ENCODE data around the gene NMT2.

GRCh38 chr10:15120523-15120922, 48.0 kb downstream of the NMT2 start:
- no peak for TF ChIP-seq POLR2A (IDR thresholded peaks at IDR 0.05; ENCODE audit: low read depth, low read length)
- TF ChIP-seq, protein P1, sequence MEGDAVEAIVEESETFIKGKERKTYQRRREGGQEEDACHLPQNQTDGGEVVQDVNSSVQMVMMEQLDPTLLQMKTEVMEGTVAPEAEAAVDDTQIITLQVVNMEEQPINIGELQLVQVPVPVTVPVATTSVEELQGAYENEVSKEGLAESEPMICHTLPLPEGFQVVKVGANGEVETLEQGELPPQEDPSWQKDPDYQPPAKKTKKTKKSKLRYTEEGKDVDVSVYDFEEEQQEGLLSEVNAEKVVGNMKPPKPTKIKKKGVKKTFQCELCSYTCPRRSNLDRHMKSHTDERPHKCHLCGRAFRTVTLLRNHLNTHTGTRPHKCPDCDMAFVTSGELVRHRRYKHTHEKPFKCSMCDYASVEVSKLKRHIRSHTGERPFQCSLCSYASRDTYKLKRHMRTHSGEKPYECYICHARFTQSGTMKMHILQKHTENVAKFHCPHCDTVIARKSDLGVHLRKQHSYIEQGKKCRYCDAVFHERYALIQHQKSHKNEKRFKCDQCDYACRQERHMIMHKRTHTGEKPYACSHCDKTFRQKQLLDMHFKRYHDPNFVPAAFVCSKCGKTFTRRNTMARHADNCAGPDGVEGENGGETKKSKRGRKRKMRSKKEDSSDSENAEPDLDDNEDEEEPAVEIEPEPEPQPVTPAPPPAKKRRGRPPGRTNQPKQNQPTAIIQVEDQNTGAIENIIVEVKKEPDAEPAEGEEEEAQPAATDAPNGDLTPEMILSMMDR (conservative IDR thresholded peaks at IDR 0.05; ENCODE audit: low read depth, low read length), result no peak
